GM12874 (cell line): ENCODE data around the gene XYLT1.

Source experiments
- CTCF ChIP-seq: IDR thresholded peaks from 2 replicates; pipeline ENCODE4 v1.5.1; 2011; ENCODE audit warnings: low read depth, mild to moderate bottlenecking, control low read depth, low read length, moderate library complexity; ENCODE audit not compliant: insufficient read depth

XYLT1 gene

GRCh38 chr16:17328932-17329331, 141.8 kb downstream of the XYLT1 start:
- no peak for TF ChIP-seq CTCF

GRCh38 chr16:17327664-17328335, 143.0 kb downstream of the XYLT1 start:
- TF ChIP-seq CTCF: no peak

- no peak for TF ChIP-seq CTCF
Observed at GRCh38 chr16:17325476-17326143, 145.2 kb downstream of the XYLT1 start.

GRCh38 chr16:17324451-17324850, 146.3 kb downstream of the XYLT1 start:
- TF ChIP-seq CTCF: no peak

- no peak for TF ChIP-seq CTCF
Observed at GRCh38 chr16:17323171-17323570, 147.6 kb downstream of the XYLT1 start.

GRCh38 chr16:17321824-17322223, 148.9 kb downstream of the XYLT1 start:
- no peak for TF ChIP-seq CTCF

- TF ChIP-seq CTCF: no peak
Observed at GRCh38 chr16:17320009-17320408, 150.8 kb downstream of the XYLT1 start.
